H9 (cell line): ENCODE data around the gene KRTAP5-4. TPM values are rescaled to one million over a fixed set of nuclear protein-coding genes. Genes with fewer than 3 reads are reported as not detected.

Experiments
- DNase-seq: peaks from one replicate; pipeline ENCODE4 v3.0.0-alpha.2; 2017
- H2AFZ ChIP-seq: one replicate; pipeline ENCODE4 v1.6.1; 2013; ENCODE audit warnings: mild to moderate bottlenecking, low read length, control low read depth, moderate library complexity
- H2AK5ac ChIP-seq: 2 replicates; pipeline ENCODE4 v1.6.1; 2013; ENCODE audit warnings: low read length, control low read depth, mixed read lengths; ENCODE audit not compliant: insufficient read length
- H2BK120ac ChIP-seq: one replicate; pipeline ENCODE4 v1.6.1; 2013; ENCODE audit warnings: low read depth, mild to moderate bottlenecking, low read length, control low read depth, inconsistent platforms; ENCODE audit not compliant: poor library complexity, severe bottlenecking
- H2BK12ac ChIP-seq: 2 replicates; pipeline ENCODE4 v1.6.1; 2013; ENCODE audit warnings: low read length, control low read depth, mixed read lengths, low read depth; ENCODE audit not compliant: insufficient read length
- H2BK15ac ChIP-seq: 2 replicates; pipeline ENCODE4 v1.6.1; 2013; ENCODE audit warnings: low read depth, low read length, control low read depth
- H2BK20ac ChIP-seq: one replicate; pipeline ENCODE4 v1.6.1; 2013; ENCODE audit warnings: low read depth, mild to moderate bottlenecking, low read length, control low read depth, inconsistent platforms; ENCODE audit not compliant: poor library complexity, severe bottlenecking
- H2BK5ac ChIP-seq: 2 replicates; pipeline ENCODE4 v1.6.1; 2013; ENCODE audit warnings: low read length, control low read depth, mixed read lengths; ENCODE audit not compliant: insufficient read length
- H3K14ac ChIP-seq: 2 replicates; pipeline ENCODE4 v1.6.1; 2013; ENCODE audit warnings: low read length, control low read depth; ENCODE audit not compliant: insufficient read depth
- H3K18ac ChIP-seq: 2 replicates; pipeline ENCODE4 v1.6.1; 2013; ENCODE audit warnings: low read depth, mild to moderate bottlenecking, mixed read lengths, low read length, control low read depth; ENCODE audit not compliant: insufficient read length
- H3K23ac ChIP-seq: 2 replicates; pipeline ENCODE4 v1.6.1; 2013; ENCODE audit warnings: low read length, control low read depth, mixed read lengths, low read depth; ENCODE audit not compliant: insufficient read length
- H3K23me2 ChIP-seq: 2 replicates; pipeline ENCODE4 v1.6.1; 2013; ENCODE audit warnings: low read depth, mild to moderate bottlenecking, mixed read lengths, low read length, control low read depth; ENCODE audit not compliant: insufficient read length, poor library complexity, severe bottlenecking
- H3K27ac ChIP-seq: 2 replicates; pipeline ENCODE4 v1.5.1; 2013; ENCODE audit warnings: low read length, control low read depth, mixed read lengths, low read depth; ENCODE audit not compliant: insufficient read length
- H3K27me3 ChIP-seq: 2 replicates; pipeline ENCODE4 v1.6.1; 2013; ENCODE audit warnings: low read length, control low read depth, inconsistent platforms; ENCODE audit not compliant: insufficient read depth
- H3K4ac ChIP-seq: 2 replicates; pipeline ENCODE4 v1.6.1; 2013; ENCODE audit warnings: low read depth, mild to moderate bottlenecking, control low read depth, inconsistent platforms, low read length, moderate library complexity
- H3K4me1 ChIP-seq: 2 replicates; pipeline ENCODE4 v1.6.1; 2013; ENCODE audit warnings: low read length, control low read depth, inconsistent platforms; ENCODE audit not compliant: insufficient read depth
- H3K4me2 ChIP-seq: 2 replicates; pipeline ENCODE4 v1.6.1; 2013; ENCODE audit warnings: low read length, control low read depth, mixed read lengths; ENCODE audit not compliant: insufficient read length, insufficient read depth
- H3K56ac ChIP-seq: 2 replicates; pipeline ENCODE4 v1.6.1; 2013; ENCODE audit warnings: low read depth, mild to moderate bottlenecking, mixed read lengths, low read length, control low read depth; ENCODE audit not compliant: insufficient read length
- H3K79me1 ChIP-seq: 2 replicates; pipeline ENCODE4 v1.6.1; 2013; ENCODE audit warnings: low read depth, mild to moderate bottlenecking, moderate library complexity, low read length, control low read depth, inconsistent platforms; ENCODE audit not compliant: insufficient read depth, poor library complexity, severe bottlenecking
- H3K79me2 ChIP-seq: 2 replicates; pipeline ENCODE4 v1.6.1; 2013; ENCODE audit warnings: low read length, control low read depth, inconsistent platforms; ENCODE audit not compliant: insufficient read depth
- H3K9ac ChIP-seq: 2 replicates; pipeline ENCODE4 v1.6.1; 2013; ENCODE audit warnings: low read length, control low read depth, mixed read lengths; ENCODE audit not compliant: insufficient read length; ENCODE audit errors: extremely low read depth
- H3K9me3 ChIP-seq: one replicate; pipeline ENCODE4 v1.6.1; 2013; ENCODE audit warnings: low read depth, low read length, inconsistent platforms; ENCODE audit not compliant: control insufficient read depth
- H3T11ph ChIP-seq: one replicate; pipeline ENCODE4 v1.6.1; 2013; ENCODE audit warnings: mild to moderate bottlenecking, low read length, control low read depth, inconsistent platforms
- H4K20me1 ChIP-seq: one replicate; pipeline ENCODE4 v1.6.1; 2013; ENCODE audit not compliant: control insufficient read depth, insufficient read length, insufficient read depth
- H4K5ac ChIP-seq: 2 replicates; pipeline ENCODE4 v1.6.1; 2013; ENCODE audit warnings: low read depth, mild to moderate bottlenecking, mixed read lengths, low read length, control low read depth; ENCODE audit not compliant: insufficient read length
- H4K8ac ChIP-seq: replicated peaks from 2 replicates; pipeline ENCODE4 v1.6.1; 2013; ENCODE audit warnings: low read length, control low read depth, mixed read lengths, low read depth; ENCODE audit not compliant: insufficient read length
- H4K91ac ChIP-seq: 2 replicates; pipeline ENCODE4 v1.6.1; 2013; ENCODE audit warnings: low read depth, mild to moderate bottlenecking, moderate library complexity, mixed read lengths, low read length, control low read depth; ENCODE audit not compliant: insufficient read length
- H3K27ac Mint-ChIP-seq, 3 experiments: 2 replicates in 2 of 3; 3 replicates in 1 of 3; pipeline ENCODE4 v1.8.0; 2020 to 2021; ENCODE audit warnings: mixed read lengths in 3 of 3, mild to moderate bottlenecking in 1 of 3, moderate library complexity in 1 of 3
- H3K27me3 Mint-ChIP-seq: 2 replicates; pipeline ENCODE4 v1.8.0; 2021; ENCODE audit warnings: low read depth, mild to moderate bottlenecking, moderate library complexity, mixed read lengths
- H3K36me3 Mint-ChIP-seq, 3 experiments: 2 replicates in 2 of 3; 3 replicates in 1 of 3; pipeline ENCODE4 v1.8.0; 2020 to 2021; ENCODE audit warnings: low read depth in 3 of 3, mixed read lengths in 3 of 3; ENCODE audit not compliant: insufficient read depth in 1 of 3
- H3K4me1 Mint-ChIP-seq, 2 experiments: 2 replicates each; pipeline ENCODE4 v1.8.0; 2020; ENCODE audit warnings: mixed read lengths in 2 of 2
- H3K4me3 Mint-ChIP-seq, 2 experiments: 2 replicates in 1 of 2; 3 replicates in 1 of 2; pipeline ENCODE4 v1.8.0; 2020 to 2021; ENCODE audit warnings: mild to moderate bottlenecking in 2 of 2, mixed read lengths in 2 of 2, moderate library complexity in 1 of 2
- H3K9me3 Mint-ChIP-seq, 2 experiments: 2 replicates in 1 of 2; 3 replicates in 1 of 2; pipeline ENCODE4 v1.8.0; 2020; ENCODE audit warnings: mild to moderate bottlenecking in 2 of 2, mixed read lengths in 2 of 2, moderate library complexity in 1 of 2
- WGBS: extraction: QIAGEN DNeasy Blood & Tissue Kit; methylation state at CpG from one replicate; pipeline ENCODE4 v1.1.7; 2013; ENCODE audit warnings: missing lambda C conversion rate, low lambda C conversion rate, mixed read lengths; ENCODE audit not compliant: insufficient read length; ENCODE audit errors: extremely low coverage; 5-methylcytosine and 5-hydroxymethylcytosine counted together
- total RNA-seq: library from RNA; stranded (reverse); gene quantifications from 2 replicates; pipeline ENCODE4 v1.2.1, GENCODE V29; 2021
- TF ChIP-seq, protein P1 (sequence below): fragments of 200-600 bp; sonication (generic); conservative IDR thresholded peaks from 3 replicates; pipeline ENCODE4 v1.8.0; 2021; ENCODE audit warnings: antibody characterized with exemption, mild to moderate bottlenecking

Gene KRTAP5-4
- total RNA-seq, 1 experiment from 2014 or later = not detected

DNA sequence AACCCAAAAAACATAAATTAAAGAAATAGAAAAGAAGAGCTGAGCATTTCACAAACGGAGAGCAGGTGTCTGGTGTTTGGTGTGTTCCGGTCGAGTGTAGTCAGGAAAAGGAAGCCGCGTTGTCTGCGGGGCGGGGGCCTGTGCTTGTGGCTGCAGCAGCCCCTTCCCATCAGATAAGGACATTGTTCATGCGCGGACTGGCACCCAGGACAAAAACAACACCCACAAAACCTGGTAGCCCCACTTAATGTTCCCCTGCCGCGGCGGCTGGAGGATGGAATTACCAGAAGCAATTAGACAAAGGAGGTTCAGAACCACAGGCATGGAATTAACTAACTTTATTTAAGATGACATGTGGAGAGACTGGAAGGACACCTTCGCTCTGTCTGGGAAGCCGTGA, 37.6 kb upstream of the KRTAP5-4 start:
- H3K9me3 Mint-ChIP-seq = no peaks in the 10 kb centered on the region
- H3K4me3 Mint-ChIP-seq = no peak overlapping the region
- TF ChIP-seq, protein P1, sequence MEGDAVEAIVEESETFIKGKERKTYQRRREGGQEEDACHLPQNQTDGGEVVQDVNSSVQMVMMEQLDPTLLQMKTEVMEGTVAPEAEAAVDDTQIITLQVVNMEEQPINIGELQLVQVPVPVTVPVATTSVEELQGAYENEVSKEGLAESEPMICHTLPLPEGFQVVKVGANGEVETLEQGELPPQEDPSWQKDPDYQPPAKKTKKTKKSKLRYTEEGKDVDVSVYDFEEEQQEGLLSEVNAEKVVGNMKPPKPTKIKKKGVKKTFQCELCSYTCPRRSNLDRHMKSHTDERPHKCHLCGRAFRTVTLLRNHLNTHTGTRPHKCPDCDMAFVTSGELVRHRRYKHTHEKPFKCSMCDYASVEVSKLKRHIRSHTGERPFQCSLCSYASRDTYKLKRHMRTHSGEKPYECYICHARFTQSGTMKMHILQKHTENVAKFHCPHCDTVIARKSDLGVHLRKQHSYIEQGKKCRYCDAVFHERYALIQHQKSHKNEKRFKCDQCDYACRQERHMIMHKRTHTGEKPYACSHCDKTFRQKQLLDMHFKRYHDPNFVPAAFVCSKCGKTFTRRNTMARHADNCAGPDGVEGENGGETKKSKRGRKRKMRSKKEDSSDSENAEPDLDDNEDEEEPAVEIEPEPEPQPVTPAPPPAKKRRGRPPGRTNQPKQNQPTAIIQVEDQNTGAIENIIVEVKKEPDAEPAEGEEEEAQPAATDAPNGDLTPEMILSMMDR = no peak
- Histone ChIP-seq H3K4me2 (no peak overlapping the region), H4K20me1 (no peaks in the 10 kb centered on the region), H2BK20ac (no peak overlapping the region), H3K56ac (no peak overlapping the region), H3K27ac (no peak overlapping the region), H3T11ph (no peak overlapping the region), H3K4ac (no peak overlapping the region), H3K9me3 (no peaks in the 10 kb centered on the region), H3K27me3 (no peaks in the 10 kb centered on the region), H2BK12ac (no peak overlapping the region), H3K79me2 (no peaks in the 10 kb centered on the region), H2BK120ac (no peak overlapping the region), H3K4me1 (no peaks in the 10 kb centered on the region), H3K23ac (no peak overlapping the region), H4K8ac (no peak overlapping the region), H3K79me1 (no peaks in the 10 kb centered on the region), H2BK15ac (no peak overlapping the region), H3K23me2 (no peaks in the 10 kb centered on the region), H4K5ac (no peak overlapping the region), H2AK5ac (no peak overlapping the region), H4K91ac (no peak overlapping the region), H2BK5ac (no peak overlapping the region), H3K9ac (no peak overlapping the region), H3K14ac (no peak overlapping the region), H3K18ac (no peak overlapping the region), H2AFZ (no peak overlapping the region)
- no CpG with 5 or more reads among the region's 14 CpGs for WGBS
- H3K4me1 Mint-ChIP-seq = peaks cover 4% of the 10 kb centered on the region in 2 experiments; a peak in 2 of 4 replicates
- H3K27ac Mint-ChIP-seq = peak overlapping the region in 1 of 3 experiments; percentile 84; a peak in 1 of 7 replicates
- no peaks in the 10 kb centered on the region for H3K36me3 Mint-ChIP-seq
- DNase-seq = no peak
- H3K27me3 Mint-ChIP-seq = peaks cover 33% of the 10 kb centered on the region
